ENCODE measurements around the gene BAHCC1.
A peak's percentile ranks its signal among the peaks of the same experiment; 100 is the strongest.
"Not testable (repeated sequence)": the region's sequence is repeated elsewhere in the genome, so short reads cannot be mapped to it uniquely, and the experiment has no call there.

BAHCC1 gene

DNA sequence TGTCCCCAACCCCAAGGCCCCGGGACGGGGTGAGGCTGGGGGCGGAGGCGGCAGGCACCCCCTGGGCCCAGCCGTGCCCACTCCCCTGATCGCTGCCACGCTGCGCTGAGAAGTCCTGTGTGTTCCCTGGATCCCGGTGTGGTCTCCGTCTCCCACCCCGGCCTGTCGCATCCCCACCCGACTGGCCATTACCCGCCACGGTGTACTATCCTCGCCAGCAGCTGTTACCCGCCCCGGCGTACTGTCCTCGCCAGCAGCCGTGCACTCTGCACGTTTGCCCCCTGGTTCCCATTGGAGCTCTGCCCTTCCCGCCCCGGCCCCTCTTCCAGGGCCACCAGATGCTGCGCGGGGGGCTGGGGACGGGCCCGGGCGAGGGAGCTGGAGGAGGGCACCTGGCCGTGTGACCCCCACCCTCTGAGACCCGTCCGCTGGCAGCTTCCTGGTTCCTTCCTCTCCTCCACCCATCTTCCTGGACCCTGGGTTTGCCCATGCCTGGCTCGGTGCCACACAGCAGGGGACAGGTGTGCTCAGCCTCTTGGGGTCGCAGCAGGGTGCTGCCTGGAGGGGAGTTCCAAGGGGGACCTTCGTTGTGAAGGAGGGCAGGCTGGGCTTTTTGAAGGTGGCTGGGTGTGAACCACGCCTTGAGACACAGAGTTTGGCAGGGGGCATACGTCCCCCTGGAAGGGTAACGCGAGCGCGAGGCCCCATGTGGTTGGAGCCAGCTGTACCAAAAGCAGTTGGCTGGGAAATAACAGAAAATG, 19.7 kb downstream of the BAHCC1 start:
- DNase-seq, result no peak

- no peak for DNase-seq
Observed at GRCh38 chr17:81415681-81416080, 20.4 kb downstream of the BAHCC1 start.

DNA sequence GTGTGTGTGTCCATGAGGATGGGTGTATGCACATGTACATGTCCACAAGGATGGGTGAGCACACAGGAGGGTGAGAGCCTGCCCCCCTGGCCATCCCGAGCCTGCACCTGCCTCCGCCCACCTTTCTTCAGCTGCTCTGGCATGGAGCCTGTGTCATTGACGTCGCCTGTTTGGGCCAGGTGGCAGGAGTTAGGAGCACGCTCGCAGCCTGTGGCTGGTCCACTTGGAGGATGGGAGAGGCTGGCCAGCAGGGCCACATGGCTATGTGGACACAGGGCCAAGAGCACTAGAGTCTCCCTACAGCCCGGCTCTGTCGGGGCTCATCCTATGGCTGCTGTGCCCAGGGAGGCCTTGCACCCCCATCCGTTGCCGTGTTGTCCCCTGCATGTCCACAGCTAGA, 21.4 kb downstream of the BAHCC1 start:
- no peak for DNase-seq

DNA sequence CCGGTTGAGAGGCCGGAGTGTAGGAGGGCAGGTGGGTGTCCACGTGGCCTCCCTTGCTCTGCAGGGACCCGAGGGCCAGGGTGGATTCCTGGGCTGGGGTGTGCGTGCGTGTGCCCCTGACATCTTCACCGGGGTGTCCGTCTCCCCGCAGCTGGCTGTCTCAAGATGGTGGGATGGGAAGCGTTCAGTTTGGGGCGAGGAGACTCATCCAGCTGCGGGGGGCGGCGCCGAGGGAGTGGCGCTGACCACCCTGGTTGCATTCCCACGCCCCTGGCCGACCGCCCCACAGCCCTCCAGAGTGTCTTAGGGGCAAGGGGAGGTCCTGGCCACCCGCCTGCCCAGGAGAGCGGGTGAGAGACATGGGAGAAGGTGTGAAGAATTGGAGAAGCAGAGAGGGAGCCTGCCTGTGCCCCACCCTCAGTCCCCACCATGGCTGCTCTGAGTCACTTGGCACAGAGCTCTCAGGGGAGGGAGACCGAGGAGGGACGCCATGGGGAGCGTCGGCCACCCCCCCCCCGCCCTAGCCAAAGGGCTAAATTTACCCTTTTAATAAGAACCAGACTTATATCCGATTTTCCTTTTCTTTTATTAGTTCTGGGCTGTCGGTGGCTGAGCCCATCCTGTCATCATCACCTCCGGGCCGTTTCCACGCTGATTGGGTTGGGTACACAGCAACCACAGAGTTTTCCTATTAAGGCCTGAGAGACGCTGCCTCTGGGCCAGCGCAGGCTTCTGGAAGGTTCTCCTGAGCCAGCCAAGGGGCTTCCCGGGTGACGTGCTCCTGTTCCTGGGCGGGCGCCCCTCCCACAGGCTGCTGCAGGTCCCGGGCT, 22.0 kb downstream of the BAHCC1 start:
- no peak for DNase-seq

- DNase-seq, result no peak
Observed at GRCh38 chr17:81417879-81418709, 22.8 kb downstream of the BAHCC1 start.

- DNase-seq, result no peak
Observed at GRCh38 chr17:81418710-81419318, 23.6 kb downstream of the BAHCC1 start.

DNA sequence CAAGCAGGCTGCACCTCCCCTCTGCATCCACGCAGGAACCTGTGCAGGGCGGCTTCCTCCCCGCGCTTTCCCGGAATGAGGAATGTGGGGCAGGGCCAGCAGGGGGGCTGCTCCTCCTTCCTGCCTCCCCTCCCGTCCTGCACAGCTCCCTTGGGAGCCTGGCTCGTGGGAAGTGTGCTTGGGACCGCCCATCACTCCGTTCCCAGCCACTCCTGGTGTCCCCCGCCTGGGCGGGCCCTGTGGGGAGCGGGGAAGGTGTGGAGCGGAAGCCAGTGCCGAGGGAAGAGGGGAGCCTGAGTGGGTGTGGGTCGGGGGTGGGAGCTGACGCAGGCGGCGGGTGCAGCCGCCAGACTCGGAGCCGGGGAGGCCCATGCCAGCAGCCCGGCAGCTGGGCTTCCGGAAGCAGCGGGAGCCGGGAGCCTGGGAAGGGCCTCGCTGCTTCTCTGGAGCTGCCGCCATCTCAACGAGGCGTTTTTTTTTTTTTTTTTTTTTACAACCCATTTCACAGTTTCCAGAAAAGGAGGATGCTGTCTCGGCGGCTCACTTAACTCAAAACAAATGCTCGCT, 24.1 kb downstream of the BAHCC1 start:
- no peak for DNase-seq

- no peak for DNase-seq
Observed at GRCh38 chr17:81419886-81420768, 24.9 kb downstream of the BAHCC1 start.

GRCh38 chr17:81420769-81421462, 25.7 kb downstream of the BAHCC1 start:
- no peak for DNase-seq

DNA sequence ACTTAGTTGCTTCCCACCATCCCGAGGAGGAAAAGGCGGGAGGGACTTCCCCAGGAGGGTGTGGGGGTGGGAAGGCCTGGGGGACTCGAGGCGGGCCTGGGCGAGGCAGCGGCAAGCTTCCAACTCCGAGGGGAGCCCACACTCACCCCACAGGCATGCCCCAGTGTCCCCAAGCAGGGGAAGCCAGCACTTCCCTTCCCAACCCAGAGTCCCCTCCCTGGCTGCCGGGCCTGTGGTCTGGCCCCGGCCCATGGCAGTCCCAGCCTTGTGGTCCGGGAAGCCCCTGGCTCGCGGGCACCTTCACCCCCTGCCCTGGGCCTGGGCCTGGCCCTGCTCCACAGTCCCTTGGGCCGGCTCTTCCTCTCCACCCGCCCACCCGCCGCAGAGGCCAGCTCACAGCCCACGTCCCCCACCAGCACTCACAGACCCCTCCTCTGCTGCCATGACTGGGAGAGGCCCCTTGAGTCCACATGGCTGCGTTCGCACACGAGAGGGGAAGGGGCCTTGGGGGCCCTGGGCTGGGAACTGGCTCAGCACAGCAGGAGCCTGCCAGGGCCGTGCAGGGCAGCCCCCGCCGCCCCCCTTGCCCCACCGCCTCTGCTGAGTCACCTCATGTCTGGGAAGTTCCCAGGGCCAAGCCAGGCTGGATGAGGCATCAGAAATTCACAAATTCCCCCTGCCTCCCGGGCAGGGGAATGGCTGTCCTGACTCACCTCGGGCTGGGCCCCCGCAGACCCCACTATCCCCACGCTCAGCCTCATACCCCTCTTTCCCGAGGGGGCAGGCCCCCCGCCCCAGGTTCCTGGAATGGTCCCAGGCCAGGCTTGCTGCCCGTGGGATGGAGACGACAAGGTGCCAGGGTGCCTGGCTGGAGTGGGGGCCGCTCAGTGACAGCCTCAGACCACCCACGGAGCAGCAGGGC, 27.8 kb downstream of the BAHCC1 start:
- DNase-seq, result peak in 1 of 2 donors; percentile 63

GRCh38 chr17:81423698-81424071, 28.4 kb downstream of the BAHCC1 start:
- DNase-seq, result no peak

DNA sequence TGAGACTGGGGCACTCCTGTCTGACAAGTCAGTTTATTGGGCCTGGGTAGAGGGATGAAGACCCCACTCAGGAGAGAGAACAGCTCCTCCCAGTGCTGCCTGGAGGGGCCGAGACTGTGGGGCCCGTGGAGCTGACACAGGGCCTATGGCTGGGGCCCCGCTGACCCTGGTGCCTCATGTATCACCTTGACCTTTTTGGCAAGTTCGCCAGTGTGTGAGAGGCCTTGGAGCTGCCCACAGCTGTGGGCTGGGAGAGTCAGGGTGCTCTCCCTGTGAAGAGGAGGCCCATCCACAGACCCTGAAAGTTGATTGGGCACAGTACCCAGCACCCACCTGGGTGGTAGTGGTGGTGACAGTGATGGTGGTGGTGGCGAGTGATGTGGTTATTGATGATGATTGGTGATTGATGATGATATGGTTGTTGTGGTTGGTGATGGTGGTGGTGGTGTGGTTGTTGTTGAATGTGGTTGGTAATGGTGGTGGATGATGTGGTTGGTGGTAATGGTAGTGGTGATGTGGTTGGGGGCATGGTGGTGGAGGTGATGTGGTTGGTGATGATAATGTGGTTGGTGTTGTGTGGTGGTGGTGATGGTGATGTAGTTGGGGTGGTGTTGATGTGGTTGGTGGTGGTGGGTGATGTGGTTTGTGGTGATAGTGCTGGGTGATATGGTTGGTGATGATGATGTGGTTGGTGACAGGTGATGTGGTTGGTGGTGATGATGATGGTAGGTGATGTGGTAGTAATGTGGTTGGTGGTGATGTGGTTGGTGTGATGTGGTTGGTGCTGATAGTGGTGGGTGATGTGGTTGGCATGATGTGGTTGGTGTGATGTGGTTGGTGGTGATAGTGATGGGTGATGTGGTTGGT, 29.1 kb downstream of the BAHCC1 start:
- no peak for DNase-seq

DNA sequence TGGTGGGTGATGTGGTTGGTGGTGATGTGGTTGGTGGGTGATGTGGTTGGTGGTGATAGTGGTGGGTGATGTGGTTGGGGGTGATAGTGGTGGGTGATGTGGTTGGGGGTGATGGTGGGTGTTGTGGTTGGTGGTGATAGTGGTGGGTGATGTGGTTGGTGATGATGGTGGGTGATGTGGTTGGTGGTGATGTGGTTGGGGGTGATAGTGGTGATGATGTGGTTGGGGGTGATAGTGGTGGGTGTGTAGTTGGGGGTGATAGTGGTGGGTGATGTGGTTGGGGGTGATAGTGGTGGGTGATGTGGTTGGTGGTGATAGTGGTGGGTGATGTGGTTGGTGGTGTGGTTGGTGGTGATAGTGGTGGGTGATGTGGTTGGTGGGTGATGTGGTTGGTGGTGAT, 29.8 kb downstream of the BAHCC1 start:
- not testable (repeated sequence) for DNase-seq

DNA sequence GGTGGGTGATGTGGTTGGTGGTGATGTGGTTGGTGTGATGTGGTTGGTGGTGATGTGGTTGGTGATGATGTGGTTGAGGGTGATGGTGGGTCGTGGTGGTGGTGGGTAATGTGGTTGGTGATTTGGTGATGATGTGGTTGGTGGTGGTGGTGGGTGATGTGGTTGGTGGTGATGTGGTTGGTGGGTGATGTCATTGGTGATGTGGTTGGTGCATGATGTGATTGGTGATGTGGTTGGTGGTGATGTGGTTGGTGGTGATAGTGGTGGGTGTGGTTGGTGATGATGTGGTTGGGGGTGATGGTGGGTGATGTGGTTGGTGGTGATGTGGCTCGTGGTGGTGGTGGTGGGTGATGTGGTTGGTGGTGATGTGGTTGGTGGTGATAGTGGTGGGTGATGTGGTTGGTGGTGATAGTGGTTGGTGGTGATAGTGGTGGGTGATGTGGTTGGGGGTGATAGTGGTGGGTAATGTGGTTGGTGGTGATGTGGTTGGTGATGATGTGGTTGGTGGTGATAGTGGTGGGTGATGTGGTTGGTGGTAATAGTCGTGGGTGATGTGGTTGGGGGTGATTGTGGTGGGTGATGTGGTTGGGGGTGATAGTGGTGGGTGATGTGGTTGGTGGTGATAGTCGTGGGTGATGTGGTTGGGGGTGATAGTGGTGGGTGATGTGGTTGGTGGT, 30.6 kb downstream of the BAHCC1 start:
- not testable (repeated sequence) for DNase-seq

GRCh38 chr17:81426393-81427172, 31.3 kb downstream of the BAHCC1 start:
- no peak for DNase-seq

DNA sequence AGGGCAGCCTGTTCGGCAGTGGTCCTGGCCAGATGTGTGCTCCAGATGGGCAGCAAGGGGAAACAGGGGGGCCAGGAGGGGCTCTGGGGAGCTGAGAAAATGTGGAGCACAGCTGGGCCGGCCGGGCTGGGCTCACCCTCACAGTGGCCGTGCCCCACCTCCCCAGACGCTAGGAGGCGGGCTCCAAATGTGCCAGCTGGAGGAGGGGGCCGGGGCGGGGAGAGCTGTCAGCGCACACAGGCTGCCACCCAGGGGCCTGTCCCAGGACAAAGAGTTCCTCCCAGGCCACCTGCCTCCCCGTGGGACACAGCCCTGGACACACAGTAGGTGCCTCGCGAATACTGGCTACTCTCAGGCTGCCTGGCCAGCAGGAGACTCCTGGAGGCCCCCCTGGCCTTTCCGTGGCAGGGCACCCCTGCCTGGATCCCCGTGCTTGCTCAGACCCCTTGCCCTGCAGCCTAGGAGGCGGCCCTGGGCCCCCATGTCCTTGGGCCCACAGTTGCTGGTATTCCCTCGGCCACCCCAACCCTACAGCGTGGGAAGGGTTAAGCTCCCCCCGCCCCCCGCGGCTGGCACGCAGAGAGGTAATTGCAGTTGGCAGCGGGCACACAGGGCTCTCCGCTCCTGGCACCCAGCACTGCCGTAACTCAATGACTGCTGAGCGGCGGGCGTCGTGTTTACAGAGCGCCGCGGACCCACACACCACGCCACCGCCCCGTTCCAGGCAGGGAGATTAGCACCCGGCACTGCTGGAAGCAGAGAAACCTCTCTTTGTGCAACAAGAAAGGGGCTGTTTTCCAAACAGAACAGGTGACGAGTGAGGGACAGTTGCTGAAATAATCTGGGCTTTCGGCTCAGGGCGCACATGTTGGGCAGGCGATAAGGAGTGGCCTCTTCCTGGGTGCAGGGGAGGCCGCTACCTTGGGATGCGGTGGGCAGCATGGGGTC, 32.2 kb downstream of the BAHCC1 start:
- DNase-seq, result no peak

Measured in CD4-positive, alpha-beta T cell treated with Interleukin-1 beta for 1 hour (primary cell).